ENCODE results near the gene GDA. TPM values are rescaled to one million over a fixed set of nuclear protein-coding genes. Genes with fewer than 3 reads are reported as not detected.

GDA gene
- total RNA-seq, 1 donor = 0.90 TPM

- DNase-seq (ENCODE audit: low read depth) = no peak
- no peak for TF ChIP-seq CTCF (IDR thresholded peaks at IDR 0.05; ENCODE audit: insufficient read depth, low read length)
- H3K4me3 ChIP-seq (ENCODE audit: low read depth, low read length) = no peak overlapping the region
These were observed 64.7 kb downstream of the GDA start for GRCh38 chr9:72213906-72214305.

GRCh38 chr9:72217306-72217842, 68.1 kb downstream of the GDA start:
- TF ChIP-seq CTCF (IDR thresholded peaks at IDR 0.05; ENCODE audit: insufficient read depth, low read length) = no peak
- no peak for DNase-seq (ENCODE audit: low read depth)
- H3K4me3 ChIP-seq (ENCODE audit: low read depth, low read length) = no peak overlapping the region

- TF ChIP-seq CTCF (IDR thresholded peaks at IDR 0.05; ENCODE audit: insufficient read depth, low read length) = no peak
- DNase-seq (ENCODE audit: low read depth) = no peak
- no peak overlapping the region for H3K4me3 ChIP-seq (ENCODE audit: low read depth, low read length)
These were observed 71.3 kb downstream of the GDA start for GRCh38 chr9:72220589-72220988.

GRCh38 chr9:72226146-72226812, 77.0 kb downstream of the GDA start:
- DNase-seq (ENCODE audit: low read depth) = no peak
- no peak for TF ChIP-seq CTCF (IDR thresholded peaks at IDR 0.05; ENCODE audit: insufficient read depth, low read length)

GRCh38 chr9:72228282-72228681, 79.0 kb downstream of the GDA start:
- no peak for TF ChIP-seq CTCF (IDR thresholded peaks at IDR 0.05; ENCODE audit: insufficient read depth, low read length)
- H3K4me3 ChIP-seq (ENCODE audit: low read depth, low read length) = no peak overlapping the region
- DNase-seq (ENCODE audit: low read depth) = no peak

More at GRCh38 chr9:72226146-72226812, 77.0 kb downstream of the GDA start:
- no peak overlapping the region for H3K4me3 ChIP-seq (ENCODE audit: low read depth, low read length)

- no peak for TF ChIP-seq CTCF (IDR thresholded peaks at IDR 0.05; ENCODE audit: insufficient read depth, low read length)
- H3K4me3 ChIP-seq (ENCODE audit: low read depth, low read length) = no peak overlapping the region
- DNase-seq (ENCODE audit: low read depth) = no peak
These were observed 83.5 kb downstream of the GDA start for GRCh38 chr9:72232778-72233177.

- no peak for TF ChIP-seq CTCF (IDR thresholded peaks at IDR 0.05; ENCODE audit: insufficient read depth, low read length)
- no peak for DNase-seq (ENCODE audit: low read depth)
- no peak overlapping the region for H3K4me3 ChIP-seq (ENCODE audit: low read depth, low read length)
These were observed 98.3 kb downstream of the GDA start for GRCh38 chr9:72247549-72247948.

All from fibroblast of the aortic adventitia (primary cell).